NOMO-1 (cell line): ENCODE data around the gene TSC22D2.

ENCODE experiments used
- DNase-seq, 2 experiments: peaks; one replicate each; lab custom pipeline; 2025; ENCODE audit not compliant: unreplicated experiment in 2 of 2; lab: John Stamatoyannopoulos, UW

The TSC22D2 gene

DNA sequence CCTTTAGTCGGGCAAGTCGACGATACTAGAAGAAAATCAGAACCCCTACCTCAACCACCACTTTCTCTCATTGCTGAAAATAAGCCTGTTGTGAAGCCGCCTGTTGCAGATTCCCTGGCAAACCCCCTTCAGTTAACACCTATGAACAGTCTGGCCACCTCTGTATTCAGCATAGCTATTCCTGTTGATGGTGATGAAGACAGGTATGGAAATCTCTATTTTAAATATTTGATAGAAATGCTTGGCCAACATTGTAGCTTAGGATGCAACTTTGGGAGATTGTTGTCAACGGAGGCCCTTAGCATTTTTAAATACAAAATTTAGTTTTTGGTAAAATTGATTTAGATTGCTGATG, 3.0 kb downstream of the TSC22D2 start:
- DNase-seq: peak in 1 of 2 experiments; percentile 24

DNA sequence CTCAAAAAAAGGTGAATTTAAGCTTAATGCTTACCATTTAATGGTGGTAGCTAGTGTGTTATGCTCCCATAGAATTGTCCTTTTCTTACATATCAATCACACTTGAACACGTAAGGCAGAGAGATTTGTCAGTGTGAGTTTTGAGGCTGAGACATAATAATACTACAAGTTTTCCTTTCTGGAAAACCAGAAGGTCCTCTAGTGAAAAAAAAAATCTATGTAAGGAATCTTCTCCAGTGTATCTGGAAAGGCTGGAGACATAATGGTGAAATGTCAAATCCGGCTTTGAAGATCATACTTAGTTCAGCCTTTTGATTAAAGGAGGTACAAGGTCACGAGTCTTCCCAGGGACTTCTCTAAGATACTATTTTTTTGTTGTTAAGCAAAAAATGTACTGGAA, 3.4 kb downstream of the TSC22D2 start:
- peak in 1 of 2 experiments; percentile 27 for DNase-seq

DNA sequence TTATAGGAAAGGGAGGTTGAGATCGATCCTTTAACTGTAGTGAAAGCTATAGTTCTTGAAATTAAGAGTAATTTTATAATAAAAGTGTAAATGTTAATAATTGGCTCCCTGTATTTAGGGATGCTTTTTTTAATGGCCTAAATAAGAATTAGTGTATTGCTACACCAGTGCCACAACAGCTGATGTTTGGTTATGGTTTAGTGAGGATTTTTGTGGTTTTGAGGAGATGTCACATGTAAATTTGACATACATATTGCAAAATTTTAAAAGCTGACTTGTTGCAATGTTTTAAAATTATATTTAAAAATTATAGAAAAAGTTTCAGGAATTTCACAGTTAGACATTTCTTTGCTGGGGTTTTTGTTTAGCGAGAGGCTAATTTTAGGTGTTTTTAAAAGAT, 3.9 kb downstream of the TSC22D2 start:
- peak; percentile 20 to 52 for DNase-seq

DNA sequence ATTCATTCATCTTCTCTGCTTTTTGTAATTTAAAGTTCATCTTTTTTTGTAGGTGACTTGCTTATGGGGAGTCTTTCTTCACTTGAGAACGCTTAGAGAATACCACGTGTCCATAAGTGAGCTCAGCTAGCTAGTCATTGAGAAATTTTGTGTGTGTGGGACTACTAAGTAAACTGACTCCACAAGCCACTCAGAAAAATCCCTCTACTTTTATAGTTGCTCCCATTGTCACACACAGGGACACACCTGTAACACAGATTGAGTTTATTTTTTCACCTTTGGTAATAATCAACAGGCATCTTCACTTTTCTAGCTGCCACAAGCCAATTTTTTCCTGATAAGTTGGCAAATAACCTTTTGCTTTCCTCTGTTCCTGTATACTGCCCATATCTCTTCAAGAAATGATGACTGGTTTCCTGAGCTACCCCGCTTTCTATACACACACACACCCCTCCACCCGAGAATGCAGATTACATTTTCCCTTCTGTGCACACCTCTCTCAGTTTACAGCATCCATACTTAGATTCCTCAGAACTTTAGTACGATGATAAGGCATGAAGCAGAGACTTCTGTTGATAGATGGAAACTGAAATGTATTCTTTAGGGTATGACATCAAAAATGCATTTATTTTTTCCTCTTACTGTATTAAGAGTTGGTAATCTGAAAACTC, 4.6 kb downstream of the TSC22D2 start:
- DNase-seq: peak; percentile 42 to 72

DNA sequence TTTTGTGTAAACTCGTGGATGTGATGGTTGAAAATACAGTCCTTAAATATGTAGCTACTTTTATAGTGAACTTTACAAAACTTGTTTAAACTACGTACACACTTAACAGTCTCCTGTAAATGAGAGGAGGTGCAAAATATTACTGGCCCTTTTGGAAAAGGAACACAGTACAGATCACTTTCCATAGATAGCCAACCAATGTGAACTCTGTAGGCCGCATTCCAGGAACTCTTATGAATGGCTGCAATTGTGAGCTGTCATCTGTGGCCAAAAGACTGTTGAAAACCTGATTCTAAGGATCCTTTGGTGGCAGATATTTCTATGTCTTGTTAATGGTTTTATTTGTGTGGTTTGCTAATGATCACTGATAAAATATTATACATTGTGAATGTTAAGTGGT, 6.2 kb downstream of the TSC22D2 start:
- no peak for DNase-seq

DNA sequence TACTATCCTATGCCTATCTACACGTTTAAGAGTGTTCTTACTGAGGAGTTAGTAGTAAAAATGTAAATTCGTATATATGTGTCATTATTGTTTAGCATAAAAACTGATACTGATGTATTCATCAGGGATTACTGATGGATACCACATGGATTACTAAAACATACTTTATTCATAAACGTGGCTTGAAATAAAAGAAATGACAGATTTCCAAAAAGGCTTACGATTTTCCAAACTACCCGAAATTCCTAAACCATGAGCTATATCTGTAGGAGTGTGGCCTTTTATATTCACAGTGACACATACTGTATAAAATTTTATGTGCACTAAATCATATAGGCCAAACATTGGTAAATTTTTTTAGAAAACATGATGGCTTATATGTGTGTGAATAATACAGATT, 6.9 kb downstream of the TSC22D2 start:
- no peak for DNase-seq

DNA sequence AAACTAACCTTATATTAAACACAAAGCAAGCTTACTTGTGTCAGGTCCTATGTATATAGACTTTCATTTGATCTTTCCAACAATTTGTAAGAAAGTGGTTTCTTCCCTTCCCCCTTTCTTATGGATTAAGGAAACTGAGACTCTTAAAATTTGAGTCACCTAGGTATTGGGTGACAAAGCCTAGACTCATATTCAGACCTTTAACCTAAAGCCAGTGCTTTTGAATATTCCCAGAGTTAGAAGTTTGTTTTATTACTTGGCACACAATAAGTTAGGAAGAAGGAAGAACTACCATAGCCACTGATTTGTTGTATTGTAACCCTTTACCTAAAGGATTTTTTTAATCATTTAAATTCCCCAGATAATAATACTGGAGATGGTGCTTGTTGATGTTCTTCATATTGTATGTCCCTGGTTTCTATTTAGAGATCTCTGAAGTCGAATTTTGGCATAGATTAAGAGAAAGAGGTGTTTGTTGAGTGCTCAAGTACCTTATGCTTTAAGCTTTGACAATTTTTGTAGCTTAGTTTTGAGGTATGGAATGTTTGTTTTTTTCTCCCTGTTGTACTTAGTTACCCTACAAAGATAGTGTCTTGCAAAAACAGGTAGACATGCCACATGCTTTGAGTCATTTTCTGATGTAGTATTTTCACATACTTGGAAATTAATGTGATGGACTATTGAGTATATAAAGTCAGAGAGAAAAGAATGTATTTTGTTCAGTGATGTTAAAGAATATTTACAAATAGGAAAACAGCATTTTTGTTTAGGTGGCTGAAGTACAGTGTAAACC, 11.2 kb downstream of the TSC22D2 start:
- no peak for DNase-seq

DNA sequence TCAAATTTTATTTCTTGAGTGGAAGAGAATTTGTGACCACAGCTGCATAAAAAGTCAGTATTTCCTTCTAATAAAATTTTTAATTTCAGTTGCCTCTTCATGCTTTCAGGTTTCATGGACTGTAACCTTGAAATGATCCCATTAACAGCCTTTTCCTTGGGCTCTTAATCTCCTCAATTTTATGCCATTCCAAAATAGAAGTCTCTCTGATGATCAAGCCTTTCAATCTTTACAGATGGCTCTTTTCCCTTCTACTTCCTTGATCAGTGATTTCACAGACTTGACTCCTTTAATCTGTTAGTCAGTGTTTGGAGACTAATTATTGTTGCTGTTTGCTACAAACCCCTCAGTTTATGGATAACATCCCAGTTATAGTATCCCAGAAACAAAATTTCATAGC, 11.9 kb downstream of the TSC22D2 start:
- DNase-seq: no peak

DNA sequence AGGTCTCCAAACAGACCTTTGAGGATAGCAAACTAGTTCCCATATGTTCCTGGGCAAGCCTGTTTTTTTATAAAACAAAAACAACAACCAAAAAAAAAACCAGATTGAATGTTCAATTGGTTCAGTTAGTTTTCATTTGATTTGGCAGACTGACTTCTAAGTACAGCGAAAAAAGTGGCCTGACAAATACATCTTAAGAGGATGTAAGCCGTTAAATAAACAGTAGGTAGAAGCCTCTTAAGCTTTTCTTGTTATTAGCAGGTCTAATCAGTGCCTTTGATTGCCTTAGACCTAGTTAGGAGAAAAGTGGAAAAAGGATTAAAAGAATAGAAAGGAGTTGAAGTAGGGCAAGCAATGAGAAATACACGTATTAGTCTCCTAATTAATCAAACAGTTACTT, 13.2 kb downstream of the TSC22D2 start:
- no peak for DNase-seq

DNA sequence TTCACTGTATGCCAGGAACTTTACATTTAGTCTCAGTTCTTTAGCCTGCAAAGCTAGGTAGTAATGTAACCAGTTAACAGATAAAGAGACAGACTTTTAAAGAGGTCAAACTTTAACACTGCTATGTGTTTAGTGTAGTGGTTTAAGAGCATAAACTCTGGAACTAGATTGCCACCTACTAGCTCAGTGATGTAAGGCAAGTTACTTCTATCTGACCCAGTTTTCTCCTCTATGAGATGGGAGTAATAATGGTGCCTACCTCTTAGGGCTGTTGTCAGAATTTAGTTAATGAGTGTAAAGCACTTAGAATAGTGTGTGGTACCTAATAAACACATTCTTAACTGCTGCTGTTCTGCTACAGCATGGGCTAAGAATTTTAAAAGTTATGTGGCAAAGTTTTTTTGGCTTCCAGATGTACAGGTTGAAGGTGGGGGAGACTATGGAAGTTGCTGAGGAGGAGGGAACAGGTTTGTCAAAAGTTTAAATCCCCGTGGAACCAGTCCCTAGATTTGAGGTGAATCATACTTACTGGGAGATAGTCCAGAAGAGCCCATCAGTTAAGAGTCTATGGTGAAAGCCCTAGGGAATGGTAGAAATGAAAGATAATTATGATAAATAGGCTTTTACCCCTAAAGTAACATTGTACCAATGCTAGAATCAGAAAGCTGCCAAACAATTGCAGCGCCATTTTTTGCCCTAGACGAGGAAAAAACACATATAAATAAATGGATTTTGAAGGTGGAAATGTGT, 13.9 kb downstream of the TSC22D2 start:
- no peak for DNase-seq

DNA sequence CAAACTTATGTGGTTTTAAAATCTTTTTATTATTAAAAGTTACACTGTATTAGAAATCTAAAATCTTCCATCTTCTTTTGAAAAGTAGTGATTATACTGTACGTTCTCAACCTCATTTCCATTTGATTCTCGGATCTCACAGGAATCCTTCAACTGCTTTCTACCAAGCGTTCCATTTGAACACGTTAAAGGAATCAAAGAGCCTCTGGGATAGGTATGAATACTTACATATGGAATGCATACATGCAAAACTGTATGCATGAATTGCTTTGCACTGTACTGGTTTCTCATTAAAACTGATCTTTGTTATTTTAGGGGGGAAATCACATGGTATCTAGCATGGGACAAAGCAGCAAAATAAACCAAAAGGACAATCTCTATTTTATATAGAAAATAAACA, 14.8 kb downstream of the TSC22D2 start:
- DNase-seq: no peak

DNA sequence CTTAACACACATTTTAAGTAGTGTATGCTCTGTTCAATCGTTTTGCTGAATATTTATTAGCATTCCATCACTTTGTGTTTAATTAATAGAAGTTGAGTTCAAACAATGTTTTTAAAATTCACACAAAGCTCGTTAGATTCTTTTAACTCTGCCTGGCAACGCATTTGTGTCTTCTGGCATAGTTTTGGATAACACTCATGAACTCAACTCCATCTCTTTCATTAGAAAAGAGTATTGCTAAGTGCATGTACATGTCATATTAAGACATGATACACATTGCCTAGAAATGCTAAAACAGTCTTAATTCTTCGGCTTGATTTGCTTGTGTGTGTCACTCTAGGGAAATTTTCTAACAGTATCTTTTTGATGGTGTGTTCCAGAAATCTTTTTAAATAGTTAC, 15.7 kb downstream of the TSC22D2 start:
- DNase-seq: no peak

DNA sequence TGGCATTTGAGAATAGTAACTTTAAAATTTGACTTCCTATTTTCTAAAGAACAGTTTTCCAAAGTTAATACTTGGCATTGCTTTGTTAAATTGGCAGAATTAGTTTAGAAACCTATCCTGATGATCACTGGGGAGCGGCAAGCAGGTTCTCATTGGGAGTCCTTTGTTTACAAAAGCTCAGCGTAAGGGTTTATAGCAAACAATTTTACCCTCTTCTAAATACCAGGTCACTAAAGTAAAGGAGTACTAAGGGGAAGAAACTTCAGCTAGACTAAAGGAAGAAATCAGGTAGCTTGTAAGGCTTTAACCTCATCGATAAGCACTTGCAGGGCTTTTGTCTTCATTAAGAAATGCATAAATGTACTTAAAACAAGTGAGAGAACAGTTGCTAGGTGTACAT, 18.2 kb downstream of the TSC22D2 start:
- DNase-seq: no peak

DNA sequence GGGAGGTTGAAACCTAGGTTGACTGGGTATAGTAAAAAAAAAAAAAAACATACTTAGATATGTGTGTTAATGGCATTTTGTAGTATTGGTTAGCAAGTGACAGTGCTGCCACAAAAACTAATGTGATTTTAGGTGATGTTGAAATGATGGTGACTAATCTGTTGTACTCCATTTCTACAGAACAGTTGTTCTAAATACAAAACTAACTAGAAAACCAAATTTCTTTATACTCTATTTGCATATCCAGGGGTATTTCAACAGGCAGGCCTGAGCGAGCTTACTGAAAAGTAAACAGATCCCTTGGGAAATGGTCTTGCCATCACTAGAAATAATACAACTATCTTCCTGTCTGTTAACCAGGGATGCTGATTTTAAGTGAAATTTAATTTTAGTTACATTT, 20.5 kb downstream of the TSC22D2 start:
- DNase-seq: no peak

DNA sequence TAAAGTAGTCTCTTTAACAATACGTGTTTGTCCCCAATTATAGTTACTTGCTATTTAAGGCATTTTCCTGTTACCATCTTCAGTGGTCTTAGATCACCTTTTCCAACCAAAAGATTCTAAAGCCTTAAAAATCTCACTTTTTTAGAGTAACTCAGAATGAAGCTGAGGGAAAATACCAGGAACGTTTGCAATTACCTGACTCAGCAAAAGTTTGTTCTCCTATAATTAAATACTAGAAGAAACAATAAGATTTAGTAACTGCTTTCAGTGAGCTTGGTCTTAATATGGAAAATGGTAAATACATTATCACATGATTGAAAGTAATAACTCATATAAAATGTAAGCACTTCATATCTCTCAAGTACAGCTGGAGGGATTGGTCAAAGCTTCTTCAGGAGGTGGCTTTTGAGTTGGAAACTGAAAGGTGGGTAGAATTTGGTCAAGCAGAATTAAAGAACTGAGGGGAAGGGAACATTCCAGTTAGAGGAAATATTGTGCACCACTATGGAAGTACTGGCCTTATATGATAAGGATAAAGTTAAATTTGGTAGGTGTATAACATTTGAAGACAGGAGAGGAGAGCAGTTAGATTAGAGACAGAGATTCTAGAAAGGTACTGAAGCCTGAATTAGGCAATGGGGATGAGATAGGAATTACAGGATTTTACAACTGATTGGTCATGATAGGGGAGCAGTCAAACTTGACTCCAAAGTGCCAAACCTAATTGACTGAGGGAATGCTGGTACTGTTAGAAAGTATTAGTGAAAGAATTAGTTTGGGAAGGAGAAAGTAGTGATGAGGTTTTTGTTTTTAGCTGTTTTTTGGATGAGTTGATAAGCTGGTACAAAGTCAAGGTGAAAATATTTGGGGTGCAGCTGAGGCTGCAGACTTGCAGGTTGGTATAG, 21.9 kb downstream of the TSC22D2 start:
- no peak for DNase-seq

DNA sequence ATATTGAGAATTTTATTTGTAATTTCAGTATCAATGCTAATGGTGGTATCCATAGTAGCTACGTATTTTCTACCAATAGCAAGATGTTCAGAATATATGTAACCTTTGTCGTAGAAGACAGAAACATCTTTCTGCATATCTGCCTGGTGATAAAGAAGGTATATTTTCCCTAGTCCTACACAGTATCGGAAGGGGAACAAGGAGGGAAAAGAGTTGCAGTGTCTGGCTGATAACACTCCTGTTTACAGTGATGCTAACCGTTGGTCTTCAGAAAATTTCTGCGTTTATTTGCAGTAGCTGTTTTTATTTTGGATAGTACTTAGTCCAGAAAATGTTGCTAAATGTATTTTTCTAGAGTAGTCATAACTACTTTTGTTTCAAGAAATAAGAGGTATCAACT, 25.2 kb downstream of the TSC22D2 start:
- no peak for DNase-seq

DNA sequence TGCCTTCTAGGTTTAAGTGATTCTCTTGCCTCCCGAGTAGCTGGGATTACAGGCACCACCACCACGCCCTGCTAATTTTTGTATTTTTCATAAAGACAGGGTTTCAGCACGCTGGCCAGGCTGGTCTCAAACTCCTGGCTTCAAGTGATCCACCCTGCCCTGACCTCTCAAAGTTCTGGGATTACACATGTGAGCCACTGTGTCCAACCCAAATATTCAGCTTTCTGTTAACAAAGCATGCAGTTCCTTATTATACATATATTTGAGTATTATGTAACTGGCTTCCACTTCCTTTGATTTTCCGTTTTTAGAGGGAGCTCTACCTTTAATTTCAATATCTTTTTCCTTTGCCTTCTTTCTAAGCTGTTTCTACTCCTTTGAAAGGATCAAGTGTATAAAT, 26.1 kb downstream of the TSC22D2 start:
- no peak for DNase-seq

DNA sequence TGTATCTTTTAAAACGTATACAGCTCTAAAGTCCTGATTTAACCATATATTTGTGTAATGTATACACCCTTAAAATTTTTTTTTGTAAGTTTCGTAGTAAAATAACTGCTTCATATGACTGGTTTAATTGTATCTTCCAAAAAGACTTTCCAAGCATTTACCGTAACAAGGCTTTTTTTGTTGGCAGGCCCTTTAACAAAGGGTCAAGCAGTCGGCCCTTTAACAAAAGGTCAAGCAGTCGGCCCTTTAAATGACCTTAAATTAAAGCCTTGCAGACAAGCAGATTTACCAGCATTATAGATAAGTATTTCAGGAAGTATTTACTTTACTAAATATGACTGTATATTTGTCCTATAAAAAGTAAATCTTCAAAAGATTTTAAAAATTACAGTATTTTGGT, 28.1 kb downstream of the TSC22D2 start:
- no peak for DNase-seq

DNA sequence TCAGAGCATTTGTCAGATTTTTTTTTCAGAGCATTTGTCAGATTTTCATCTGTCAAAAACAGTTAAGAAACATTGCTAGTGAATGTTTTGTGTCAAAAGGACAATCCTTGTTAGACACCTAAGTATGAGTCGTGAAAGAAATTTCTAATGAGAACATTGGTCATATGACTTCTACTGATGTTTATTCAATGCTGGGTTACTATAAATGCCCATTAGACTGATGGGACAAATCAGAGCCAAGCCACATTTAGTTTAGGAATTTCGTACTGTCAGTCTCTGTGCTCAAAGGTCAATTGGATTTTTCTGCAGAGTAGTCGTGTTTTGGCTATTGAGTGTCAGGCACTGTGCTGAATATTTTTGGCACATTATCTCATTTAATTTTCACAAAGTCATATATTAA, 31.6 kb downstream of the TSC22D2 start:
- DNase-seq: no peak

DNA sequence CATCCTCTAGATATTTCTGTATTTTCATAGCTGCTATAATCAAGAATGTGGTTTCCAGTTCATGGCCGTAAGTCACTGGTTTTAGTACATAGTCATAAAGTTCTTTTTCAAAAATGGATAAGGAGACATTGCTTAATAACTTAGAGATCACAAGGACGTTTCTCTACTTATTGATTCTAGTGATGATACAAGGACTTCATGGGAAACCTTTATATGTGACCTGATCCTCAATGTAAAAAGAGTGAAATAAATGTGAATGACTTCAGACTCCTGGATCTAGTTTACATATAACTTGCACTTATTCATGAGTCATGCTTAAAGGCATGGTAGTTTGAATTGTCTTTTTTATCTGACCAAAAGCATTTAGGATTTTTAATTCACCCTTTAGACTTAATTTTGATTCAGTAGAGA, 35.2 kb downstream of the TSC22D2 start:
- DNase-seq: no peak

DNA sequence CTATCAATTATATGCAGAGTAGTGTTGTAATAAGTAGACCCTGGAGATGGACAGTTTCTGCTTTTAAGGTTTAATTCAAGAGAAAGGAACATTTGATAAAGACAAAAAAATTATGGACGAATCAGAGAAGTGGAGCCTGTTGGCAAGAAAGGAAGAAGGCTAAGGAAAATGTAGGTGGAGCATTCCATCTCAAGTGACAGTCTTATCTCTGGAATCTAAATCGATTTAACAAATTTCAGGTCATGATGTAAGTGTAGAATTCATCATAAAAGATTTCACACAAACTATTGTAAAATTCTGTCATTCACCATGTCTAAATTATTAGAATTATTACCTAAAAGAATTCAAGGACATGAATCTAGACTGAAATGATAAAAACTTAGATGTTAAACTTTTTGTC, 36.3 kb downstream of the TSC22D2 start:
- no peak for DNase-seq
